Activated gamma-delta T cell treated with anti-CD3 and anti-CD28 coated beads, Interleukin-2, amount 50 U/mL, for 16 hours (primary cell): ENCODE results near the gene SPAG16.
A peak's percentile ranks its signal among the peaks of the same experiment; 100 is the strongest.

Experiments used
- DNase-seq: peaks from one replicate; pipeline ENCODE4 v3.0.0-alpha.2; 2020; ENCODE audit warnings: low read depth

Gene SPAG16

GRCh38 chr2:213284105-213285090 lies at the start of gene SPAG16:
Gene SPAG16 (plus strand): TSS chr2:213284464.
- peak; percentile 95 for DNase-seq

GRCh38 chr2:213234641-213235040 lies 49.6 kb upstream of the SPAG16 start:
- no peak for DNase-seq

GRCh38 chr2:213235741-213236140 lies 48.5 kb upstream of the SPAG16 start:
- no peak for DNase-seq

- DNase-seq: no peak
These were observed 47.0 kb upstream of the SPAG16 start for GRCh38 chr2:213237251-213237650.

- no peak for DNase-seq
These were observed 46.5 kb upstream of the SPAG16 start for GRCh38 chr2:213237787-213238186.

GRCh38 chr2:213238753-213239495 lies 45.3 kb upstream of the SPAG16 start:
- DNase-seq: no peak

- no peak for DNase-seq
These were observed 42.4 kb upstream of the SPAG16 start for GRCh38 chr2:213241817-213242216.

- DNase-seq: no peak
These were observed 41.6 kb upstream of the SPAG16 start for GRCh38 chr2:213242653-213243052.

GRCh38 chr2:213243189-213244044 lies 40.8 kb upstream of the SPAG16 start:
- DNase-seq: no peak

GRCh38 chr2:213246497-213247281 lies 37.6 kb upstream of the SPAG16 start:
- DNase-seq: peak; percentile 39

GRCh38 chr2:213247566-213247965 lies 36.7 kb upstream of the SPAG16 start:
- DNase-seq: no peak

GRCh38 chr2:213248637-213249036 lies 35.6 kb upstream of the SPAG16 start:
- no peak for DNase-seq

- DNase-seq: no peak
These were observed 34.8 kb upstream of the SPAG16 start for GRCh38 chr2:213249502-213249901.

GRCh38 chr2:213251618-213252017 lies 32.6 kb upstream of the SPAG16 start:
- no peak for DNase-seq

- no peak for DNase-seq
These were observed 32.1 kb upstream of the SPAG16 start for GRCh38 chr2:213252206-213252605.

GRCh38 chr2:213253162-213253561 lies 31.1 kb upstream of the SPAG16 start:
- DNase-seq: no peak

GRCh38 chr2:213259266-213259665 lies 25.0 kb upstream of the SPAG16 start:
- no peak for DNase-seq

- DNase-seq: no peak
These were observed 23.0 kb upstream of the SPAG16 start for GRCh38 chr2:213261237-213261636.

GRCh38 chr2:213261715-213262114 lies 22.5 kb upstream of the SPAG16 start:
- no peak for DNase-seq

GRCh38 chr2:213265679-213266078 lies 18.6 kb upstream of the SPAG16 start:
- no peak for DNase-seq

- DNase-seq: no peak
These were observed 17.8 kb upstream of the SPAG16 start for GRCh38 chr2:213266421-213266820.
